T-helper 17 cell (primary cell): ENCODE results near the gene CCDC137. TPM values are rescaled to one million over a fixed set of nuclear protein-coding genes. Genes with fewer than 3 reads are reported as not detected.

Source experiments
- ATAC-seq: fragments of 150-1000 bp; cut with Tn5 transposase; 2 replicates; pipeline ENCODE4 v1.10.0; 2021; ENCODE audit warnings: mild to moderate bottlenecking, moderate library complexity
- DNase-seq, 3 donors: peaks; one replicate each; pipeline versions ENCODE4 v3.0.0 to v3.0.0-alpha.2; 2020 to 2021
- H3K9me3 ChIP-seq: one replicate; pipeline ENCODE4 v1.7.0; 2013; ENCODE audit warnings: low read length, mild to moderate bottlenecking; ENCODE audit not compliant: control insufficient read depth, poor library complexity, severe bottlenecking
- H3K27ac Mint-ChIP-seq: one replicate; pipeline ENCODE4 v1.8.0; 2022; ENCODE audit warnings: mild to moderate bottlenecking, moderate library complexity, mixed read lengths
- H3K27me3 Mint-ChIP-seq: one replicate; pipeline ENCODE4 v1.8.0; 2022; ENCODE audit warnings: mixed read lengths
- H3K36me3 Mint-ChIP-seq: one replicate; pipeline ENCODE4 v1.8.0; 2022; ENCODE audit warnings: low read depth, mixed read lengths
- H3K4me1 Mint-ChIP-seq: one replicate; pipeline ENCODE4 v1.8.0; 2022; ENCODE audit warnings: mild to moderate bottlenecking, mixed read lengths
- H3K4me3 Mint-ChIP-seq: one replicate; pipeline ENCODE4 v1.8.0; 2022; ENCODE audit warnings: mild to moderate bottlenecking, moderate library complexity, mixed read lengths
- total RNA-seq, 4 donors: library from RNA in 2 of 4; stranded (reverse) in 2 of 4; gene quantifications; one replicate each; pipeline ENCODE4 v1.2.3 and lab custom pipeline; 2022 to 2026

Gene CCDC137
- total RNA-seq, 2 donors from 2014 or later: 15.0 to 18.4 TPM

- Mint-ChIP-seq H3K4me1 (peaks cover 8% of the 10 kb centered on the region), H3K36me3 (no peaks in the 10 kb centered on the region), H3K27me3 (no peaks in the 10 kb centered on the region), H3K4me3 (no peak overlapping the region), H3K27ac (no peak overlapping the region)
- no peaks in the 10 kb centered on the region for H3K9me3 ChIP-seq
- ATAC-seq (no peak), DNase-seq (no peak)
These were observed 48.0 kb downstream of the CCDC137 start for GRCh38 chr17:81714412-81715106.

GRCh38 chr17:81715107-81715871 is 48.8 kb downstream of the CCDC137 start:
- H3K36me3 Mint-ChIP-seq: no peaks in the 10 kb centered on the region
- H3K27me3 Mint-ChIP-seq: no peaks in the 10 kb centered on the region
- no peak for ATAC-seq
- H3K27ac Mint-ChIP-seq: no peak overlapping the region
- no peak overlapping the region for H3K4me3 Mint-ChIP-seq
- no peak for DNase-seq
- H3K4me1 Mint-ChIP-seq: peaks cover 8% of the 10 kb centered on the region
- H3K9me3 ChIP-seq: no peaks in the 10 kb centered on the region

GRCh38 chr17:81715872-81716673 is 49.5 kb downstream of the CCDC137 start:
- ATAC-seq: no peak
- peaks cover 8% of the 10 kb centered on the region for H3K4me1 Mint-ChIP-seq
- DNase-seq: no peak
- H3K9me3 ChIP-seq: no peaks in the 10 kb centered on the region
- no peaks in the 10 kb centered on the region for H3K27me3 Mint-ChIP-seq
- no peak overlapping the region for H3K4me3 Mint-ChIP-seq
- no peak overlapping the region for H3K27ac Mint-ChIP-seq
- H3K36me3 Mint-ChIP-seq: no peaks in the 10 kb centered on the region

DNA sequence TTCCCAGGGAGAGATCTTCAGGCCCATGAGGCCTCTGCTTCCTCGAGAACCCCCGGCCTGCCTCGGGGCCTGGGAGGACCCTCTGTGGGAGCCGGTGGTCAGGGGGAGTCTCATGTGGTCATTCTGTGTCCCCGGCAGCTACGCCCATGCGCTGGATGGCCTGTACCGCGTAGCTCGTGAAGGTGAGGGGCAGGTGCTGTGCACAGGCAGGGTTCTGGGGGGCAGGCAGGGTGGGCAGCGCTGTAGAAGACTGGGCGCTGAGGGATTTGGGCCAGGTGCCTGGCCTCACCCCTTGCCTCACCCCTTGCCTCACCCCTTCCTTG is 50.1 kb downstream of the CCDC137 start:
- H3K36me3 Mint-ChIP-seq: no peaks in the 10 kb centered on the region
- H3K27me3 Mint-ChIP-seq: no peaks in the 10 kb centered on the region
- no peak for DNase-seq

GRCh38 chr17:81717049-81717765 is 50.7 kb downstream of the CCDC137 start:
- no peak overlapping the region for H3K4me3 Mint-ChIP-seq
- no peak overlapping the region for H3K27ac Mint-ChIP-seq
- H3K27me3 Mint-ChIP-seq: no peaks in the 10 kb centered on the region
- peaks cover 5% of the 10 kb centered on the region for H3K4me1 Mint-ChIP-seq
- no peak for ATAC-seq
- H3K9me3 ChIP-seq: no peaks in the 10 kb centered on the region
- DNase-seq: no peak
- H3K36me3 Mint-ChIP-seq: no peaks in the 10 kb centered on the region

More for the DNA sequence above, 50.1 kb downstream of the CCDC137 start:
- H3K27ac Mint-ChIP-seq: no peak overlapping the region
- no peaks in the 10 kb centered on the region for H3K9me3 ChIP-seq
- peaks cover 6% of the 10 kb centered on the region for H3K4me1 Mint-ChIP-seq
- H3K4me3 Mint-ChIP-seq: no peak overlapping the region
- no peak for ATAC-seq

DNA sequence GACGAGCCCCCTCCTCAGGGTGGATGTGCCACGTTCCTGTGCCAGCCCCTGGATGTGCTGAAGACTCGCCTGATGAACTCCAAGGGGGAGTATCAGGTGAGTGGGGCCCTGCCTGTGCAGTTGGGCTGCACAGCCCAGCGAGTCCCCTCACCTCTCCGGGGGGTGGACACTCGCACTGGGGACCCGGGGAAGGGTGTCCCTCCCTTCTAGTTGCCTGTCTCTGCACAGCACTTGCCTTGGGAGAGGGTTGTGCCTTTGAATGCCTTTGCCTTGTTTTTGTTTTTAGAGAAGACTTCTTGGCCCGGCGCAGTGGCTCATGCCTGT is 51.2 kb downstream of the CCDC137 start:
- Mint-ChIP-seq H3K27ac (no peak overlapping the region), H3K4me3 (no peak overlapping the region)
- no peak for ATAC-seq

GRCh38 chr17:81719410-81720266 is 53.1 kb downstream of the CCDC137 start:
- Mint-ChIP-seq H3K27ac (no peak overlapping the region), H3K4me1 (no peaks in the 10 kb centered on the region), H3K36me3 (no peaks in the 10 kb centered on the region), H3K27me3 (peaks cover 12% of the 10 kb centered on the region), H3K4me3 (no peak overlapping the region)
- no peak for DNase-seq
- no peaks in the 10 kb centered on the region for H3K9me3 ChIP-seq
- no peak for ATAC-seq

More for the DNA sequence above, 51.2 kb downstream of the CCDC137 start:
- no peaks in the 10 kb centered on the region for H3K9me3 ChIP-seq
- no peak for DNase-seq
- peaks cover 4% of the 10 kb centered on the region for H3K4me1 Mint-ChIP-seq
- H3K36me3 Mint-ChIP-seq: no peaks in the 10 kb centered on the region
- H3K27me3 Mint-ChIP-seq: no peaks in the 10 kb centered on the region

- no peaks in the 10 kb centered on the region for H3K36me3 Mint-ChIP-seq
- no peaks in the 10 kb centered on the region for H3K4me1 Mint-ChIP-seq
- peaks cover 12% of the 10 kb centered on the region for H3K27me3 Mint-ChIP-seq
- DNase-seq (no peak), ATAC-seq (no peak)
- H3K9me3 ChIP-seq: no peaks in the 10 kb centered on the region
- no peak overlapping the region for H3K4me3 Mint-ChIP-seq
- no peak overlapping the region for H3K27ac Mint-ChIP-seq
These were observed 53.9 kb downstream of the CCDC137 start for GRCh38 chr17:81720267-81721071.

DNA sequence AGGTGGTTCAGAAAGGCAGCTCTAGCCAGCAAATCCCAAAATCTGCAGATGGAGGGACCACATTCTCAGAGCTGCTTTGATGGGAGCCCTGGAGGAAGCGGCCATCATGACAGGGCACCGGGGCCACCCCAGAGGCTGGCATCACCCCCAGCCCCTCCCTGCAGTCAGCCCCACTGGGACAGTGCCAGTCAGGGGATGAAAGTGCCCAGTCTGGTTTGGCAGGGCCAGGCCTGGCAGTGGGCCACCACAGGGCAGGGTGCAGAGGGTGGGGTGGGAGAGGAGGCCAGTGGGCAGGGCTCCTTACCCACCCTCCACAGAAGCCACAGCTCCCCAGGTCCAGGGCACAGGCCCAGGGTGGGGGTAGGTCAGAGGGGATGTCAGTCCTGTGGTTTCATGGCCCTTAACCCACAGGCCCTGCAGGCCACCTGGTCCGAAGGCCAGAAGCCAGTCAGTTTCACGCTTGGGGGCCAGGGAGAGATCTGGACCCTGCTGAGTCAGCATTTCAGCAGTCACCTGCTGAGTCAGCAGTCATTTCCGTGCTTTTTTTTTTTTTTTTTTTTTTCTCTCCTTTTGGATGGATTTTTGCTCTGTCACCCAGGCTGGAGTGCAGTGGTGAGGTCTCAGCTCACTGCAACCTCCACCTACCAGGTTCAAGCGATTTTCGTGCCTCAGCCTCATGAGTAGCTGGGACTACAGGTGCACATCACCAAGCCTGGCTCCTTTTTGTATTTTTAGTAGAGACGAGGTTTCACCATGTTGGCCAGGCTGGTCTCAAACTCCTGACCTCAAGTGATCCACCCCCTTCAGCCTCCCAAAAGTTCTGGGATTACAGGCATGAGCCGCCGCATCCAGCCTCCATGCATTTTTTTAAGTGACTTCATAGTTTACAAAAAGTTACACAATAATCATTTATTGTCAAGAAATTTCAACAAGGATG is 55.9 kb downstream of the CCDC137 start:
- H3K4me1 Mint-ChIP-seq: no peaks in the 10 kb centered on the region
- H3K27ac Mint-ChIP-seq: no peak overlapping the region
- H3K36me3 Mint-ChIP-seq: no peaks in the 10 kb centered on the region
- DNase-seq (no peak), ATAC-seq (no peak)
- no peaks in the 10 kb centered on the region for H3K9me3 ChIP-seq
- H3K27me3 Mint-ChIP-seq: peaks cover 18% of the 10 kb centered on the region
- H3K4me3 Mint-ChIP-seq: no peak overlapping the region
